ENCODE measurements around the gene C17orf107.
"Not testable (repeated sequence)": the region's sequence is repeated elsewhere in the genome, so short reads cannot be mapped to it uniquely, and the experiment has no call there.

Gene C17orf107

DNA sequence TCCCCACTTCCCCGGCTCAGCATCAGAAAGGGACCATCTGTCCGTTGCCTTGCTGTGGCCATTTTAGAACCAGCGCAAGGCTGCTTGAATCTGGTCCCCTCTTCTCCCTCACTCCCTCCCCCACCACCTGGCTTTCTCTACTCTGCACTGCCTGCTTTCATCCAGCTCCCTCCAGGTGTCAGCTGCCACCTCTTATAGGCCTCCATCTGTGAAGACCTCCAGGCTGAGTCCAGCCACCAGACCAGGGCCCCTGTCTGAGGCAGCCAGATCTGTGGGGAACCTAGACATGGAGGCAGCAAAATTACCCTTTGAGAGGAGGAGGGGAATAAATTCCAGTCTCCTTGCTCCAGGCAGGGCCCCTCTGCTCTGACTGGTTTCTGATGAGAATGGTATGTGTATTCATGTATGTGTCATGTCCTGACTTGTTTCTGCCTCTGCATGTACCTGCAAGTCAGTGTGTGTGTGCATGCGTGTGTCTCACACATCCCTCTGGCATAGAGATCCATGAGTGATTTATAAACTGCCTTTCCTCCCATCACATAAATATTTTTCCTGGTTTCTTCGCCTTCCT, 45.1 kb upstream of the C17orf107 start:
- Histone ChIP-seq H3K27me3 (no peaks in the 10 kb centered on the region), H3K9me3 (no peaks in the 10 kb centered on the region), H3K4me1 (ENCODE audit: control insufficient read depth in 1 of 2, insufficient read depth in 1 of 2, low read depth in 1 of 2, low read length in 1 of 2) (peaks cover 10 to 17% of the 10 kb centered on the region in 2 experiments), H3K27ac (no peak overlapping the region), H3K4me3 (ENCODE audit: low read depth in 1 of 2, low read length in 1 of 2) (no peak overlapping the region), H3K36me3 (peaks cover 13% of the 10 kb centered on the region)
- TF ChIP-seq, protein P1, sequence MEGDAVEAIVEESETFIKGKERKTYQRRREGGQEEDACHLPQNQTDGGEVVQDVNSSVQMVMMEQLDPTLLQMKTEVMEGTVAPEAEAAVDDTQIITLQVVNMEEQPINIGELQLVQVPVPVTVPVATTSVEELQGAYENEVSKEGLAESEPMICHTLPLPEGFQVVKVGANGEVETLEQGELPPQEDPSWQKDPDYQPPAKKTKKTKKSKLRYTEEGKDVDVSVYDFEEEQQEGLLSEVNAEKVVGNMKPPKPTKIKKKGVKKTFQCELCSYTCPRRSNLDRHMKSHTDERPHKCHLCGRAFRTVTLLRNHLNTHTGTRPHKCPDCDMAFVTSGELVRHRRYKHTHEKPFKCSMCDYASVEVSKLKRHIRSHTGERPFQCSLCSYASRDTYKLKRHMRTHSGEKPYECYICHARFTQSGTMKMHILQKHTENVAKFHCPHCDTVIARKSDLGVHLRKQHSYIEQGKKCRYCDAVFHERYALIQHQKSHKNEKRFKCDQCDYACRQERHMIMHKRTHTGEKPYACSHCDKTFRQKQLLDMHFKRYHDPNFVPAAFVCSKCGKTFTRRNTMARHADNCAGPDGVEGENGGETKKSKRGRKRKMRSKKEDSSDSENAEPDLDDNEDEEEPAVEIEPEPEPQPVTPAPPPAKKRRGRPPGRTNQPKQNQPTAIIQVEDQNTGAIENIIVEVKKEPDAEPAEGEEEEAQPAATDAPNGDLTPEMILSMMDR (IDR thresholded peaks at IDR 0.05), result no peak

DNA sequence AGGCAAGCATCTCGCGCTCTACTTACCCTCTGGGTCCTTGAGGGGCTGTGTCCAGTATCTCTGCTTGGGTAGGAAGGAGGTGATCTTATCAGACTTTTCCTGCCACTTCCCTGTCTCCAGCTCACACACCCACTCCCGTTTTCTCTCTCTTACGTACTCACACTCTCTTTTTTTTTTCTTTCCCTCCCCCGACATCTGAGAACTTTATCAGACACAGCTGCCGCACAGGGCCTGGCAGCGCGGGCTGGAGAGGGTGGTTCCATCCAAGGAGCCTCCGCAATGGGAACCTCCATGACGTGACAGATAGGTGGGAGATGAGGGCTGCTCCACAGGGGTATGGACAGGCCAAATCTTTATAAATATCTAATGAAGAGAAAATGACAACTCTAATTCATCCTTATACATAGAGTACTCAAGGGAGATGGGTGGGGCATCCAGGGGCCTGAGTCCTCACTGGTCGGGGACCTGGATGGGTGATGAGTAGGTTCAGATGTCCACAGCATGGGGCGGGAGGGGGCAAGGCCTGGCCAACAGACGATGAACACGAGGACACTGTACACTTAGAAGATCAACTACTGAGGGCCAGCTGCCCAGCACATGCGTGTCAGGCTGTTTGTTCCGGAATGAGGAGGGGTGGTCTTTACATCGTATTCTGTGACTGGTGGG, 42.9 kb upstream of the C17orf107 start:
- Histone ChIP-seq H3K4me3 (ENCODE audit: low read depth in 1 of 2, low read length in 1 of 2) (no peak overlapping the region), H3K4me1 (ENCODE audit: control insufficient read depth in 1 of 2, insufficient read depth in 1 of 2, low read depth in 1 of 2, low read length in 1 of 2) (peaks cover 10 to 12% of the 10 kb centered on the region in 2 experiments), H3K27me3 (no peaks in the 10 kb centered on the region), H3K27ac (no peak overlapping the region), H3K36me3 (peaks cover 24% of the 10 kb centered on the region), H3K9me3 (no peaks in the 10 kb centered on the region)
- TF ChIP-seq, protein P1 (IDR thresholded peaks at IDR 0.05), result no peak

DNA sequence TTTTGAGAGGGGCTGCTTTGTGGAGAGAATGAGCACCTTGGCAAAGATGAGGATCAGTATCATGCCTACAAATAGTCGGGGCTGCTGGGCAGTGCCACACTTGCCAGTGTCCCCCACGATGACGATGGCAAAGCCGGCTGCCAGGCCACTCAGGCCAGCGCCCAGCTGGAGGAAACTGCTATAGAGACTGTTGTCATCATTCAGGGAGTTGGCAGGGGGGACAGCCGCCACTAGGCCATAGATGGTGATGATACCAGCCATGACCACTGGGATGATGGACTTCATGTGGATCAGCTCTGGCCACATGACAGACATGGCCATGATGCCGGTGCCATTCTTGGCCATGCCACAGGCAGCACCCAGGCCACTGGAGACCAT, 42.4 kb upstream of the C17orf107 start:
- Histone ChIP-seq H3K4me3 (ENCODE audit: low read depth in 1 of 2, low read length in 1 of 2) (no peak overlapping the region), H3K27ac (no peak overlapping the region), H3K4me1 (ENCODE audit: control insufficient read depth in 1 of 2, insufficient read depth in 1 of 2, low read depth in 1 of 2, low read length in 1 of 2) (peaks cover 10 to 11% of the 10 kb centered on the region in 2 experiments), H3K27me3 (no peaks in the 10 kb centered on the region), H3K9me3 (no peaks in the 10 kb centered on the region), H3K36me3 (peaks cover 25% of the 10 kb centered on the region)
- TF ChIP-seq, protein P1 (IDR thresholded peaks at IDR 0.05), result no peak

DNA sequence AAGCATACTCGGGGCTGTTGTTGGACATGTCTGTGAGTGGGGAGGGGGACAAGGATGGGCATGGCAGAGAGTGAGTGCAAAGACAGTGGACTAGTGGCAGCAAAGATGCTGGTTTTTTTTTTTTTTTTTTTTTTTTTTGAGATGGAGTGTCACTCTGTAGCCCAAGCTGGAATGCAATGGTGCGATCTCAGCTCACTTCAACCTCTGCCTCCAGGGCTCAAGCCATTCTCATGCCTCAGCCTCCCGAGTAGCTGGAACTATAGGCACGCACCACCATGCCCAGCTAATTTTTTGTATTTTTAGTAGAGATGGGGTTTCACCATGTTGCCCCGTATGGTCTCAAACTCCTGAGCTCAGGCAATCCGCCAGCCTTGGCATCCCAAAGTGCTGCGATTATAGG, 42.0 kb upstream of the C17orf107 start:
- Histone ChIP-seq H3K4me1 (ENCODE audit: control insufficient read depth in 1 of 2, insufficient read depth in 1 of 2, low read depth in 1 of 2, low read length in 1 of 2) (peaks cover 10 to 11% of the 10 kb centered on the region in 2 experiments), H3K36me3 (peaks cover 25% of the 10 kb centered on the region)
- not testable (repeated sequence) for H3K4me3 ChIP-seq (ENCODE audit: low read depth in 1 of 2, low read length in 1 of 2); H3K27me3 ChIP-seq; H3K9me3 ChIP-seq; H3K27ac ChIP-seq

DNA sequence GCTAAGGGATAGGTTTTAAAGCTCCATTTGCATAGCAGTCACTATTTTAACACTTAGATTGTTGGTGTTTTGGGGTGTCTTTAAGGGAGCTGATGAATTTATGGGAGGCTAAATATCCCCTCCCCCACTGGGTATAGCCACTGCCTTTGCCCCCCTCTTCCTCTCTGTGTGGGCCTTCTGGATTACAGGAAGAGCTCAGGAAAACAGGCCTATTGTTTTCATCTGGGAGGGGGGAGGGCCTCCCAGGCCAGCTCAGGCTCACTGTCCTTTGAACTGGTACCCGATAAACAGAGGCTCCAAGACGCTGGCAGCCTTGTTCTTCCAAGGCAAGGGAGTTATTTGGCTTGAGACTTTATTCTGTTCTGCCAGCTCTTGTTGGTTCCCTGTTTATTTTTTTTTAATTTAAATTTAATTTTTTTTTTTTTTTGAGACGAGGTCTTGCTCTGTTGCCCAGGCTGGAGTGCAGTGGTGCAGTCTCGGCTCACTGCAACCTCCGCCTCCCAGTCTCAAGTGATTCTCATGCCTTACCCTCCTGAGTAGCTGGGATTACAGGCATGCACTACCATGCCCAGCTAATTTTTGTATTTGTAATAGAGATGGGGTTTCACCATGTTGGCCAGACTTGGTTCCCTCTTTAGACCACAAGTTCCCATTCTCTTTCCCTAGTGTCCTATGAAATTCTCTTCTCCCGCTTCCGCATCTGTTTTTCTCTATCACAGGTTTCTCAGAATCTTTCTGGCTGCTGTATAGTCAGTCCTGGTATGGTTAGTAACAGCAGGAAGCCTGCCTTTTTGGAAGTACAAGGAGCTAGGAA, 41.1 kb upstream of the C17orf107 start:
- H3K9me3 ChIP-seq, result no peaks in the 10 kb centered on the region
- peaks cover 10 to 11% of the 10 kb centered on the region in 2 experiments for H3K4me1 ChIP-seq (ENCODE audit: control insufficient read depth in 1 of 2, insufficient read depth in 1 of 2, low read depth in 1 of 2, low read length in 1 of 2)
- H3K27me3 ChIP-seq, result no peaks in the 10 kb centered on the region
- H3K36me3 ChIP-seq, result peaks cover 25% of the 10 kb centered on the region
- H3K4me3 ChIP-seq (ENCODE audit: low read depth in 1 of 2, low read length in 1 of 2), result no peak overlapping the region
- H3K27ac ChIP-seq, result no peak overlapping the region
- TF ChIP-seq, protein P1 (IDR thresholded peaks at IDR 0.05), result no peak

DNA sequence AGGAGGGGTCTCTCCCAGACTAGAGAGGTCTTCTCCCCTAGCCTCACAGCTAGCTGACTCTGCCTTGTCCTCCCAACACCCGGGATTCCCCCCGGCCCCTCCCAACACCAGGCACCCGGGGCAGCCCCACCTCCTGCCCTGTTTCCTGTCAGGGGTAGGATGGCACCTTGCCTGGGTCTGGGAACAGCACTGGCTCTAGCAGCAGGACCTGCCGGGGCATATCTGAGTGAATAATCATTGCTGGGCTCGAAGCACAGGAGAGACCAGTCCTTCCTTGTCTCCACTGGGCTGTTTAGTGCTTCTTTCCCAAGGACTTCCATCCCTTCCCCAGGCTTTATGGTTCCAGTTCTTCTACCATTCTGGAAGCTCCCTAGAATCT, 40.5 kb upstream of the C17orf107 start:
- H3K9me3 ChIP-seq, result no peaks in the 10 kb centered on the region
- no peak overlapping the region for H3K4me3 ChIP-seq (ENCODE audit: low read depth in 1 of 2, low read length in 1 of 2)
- TF ChIP-seq, protein P1 (IDR thresholded peaks at IDR 0.05), result no peak
- no peaks in the 10 kb centered on the region for H3K27me3 ChIP-seq
- H3K36me3 ChIP-seq, result peaks cover 25% of the 10 kb centered on the region
- H3K27ac ChIP-seq, result no peak overlapping the region
- peaks cover 10 to 11% of the 10 kb centered on the region in 2 experiments for H3K4me1 ChIP-seq (ENCODE audit: control insufficient read depth in 1 of 2, insufficient read depth in 1 of 2, low read depth in 1 of 2, low read length in 1 of 2)
